Lung (tissue), 12 donors: ENCODE results near the gene SIAH3. TPM values are rescaled to one million over a fixed set of nuclear protein-coding genes. Genes with fewer than 3 reads are reported as not detected.

Experiments used
- ATAC-seq: fragments of 200-7000 bp; cut with Tn5 transposase; one replicate; pipeline ENCODE4 v1.9.1; 2020; ENCODE audit warnings: moderate number of reproducible peaks; ENCODE audit not compliant: insufficient read depth, low FRiP score
- DNase-seq, 3 donors: peaks; one replicate each; pipeline ENCODE4 v3.0.0-alpha.2; 2013 to 2017
- H3K27ac ChIP-seq, 2 donors: one replicate each; pipeline ENCODE4 v1.5.1; 2013; ENCODE audit warnings: mild to moderate bottlenecking in 2 of 2, moderate library complexity in 2 of 2, control low read depth in 1 of 2, inconsistent platforms in 1 of 2, low read depth in 1 of 2, low read length in 1 of 2
- H3K27me3 ChIP-seq, 3 donors: one replicate each; pipeline ENCODE4 v1.5.1; 2013; ENCODE audit warnings: low read length in 2 of 3; ENCODE audit not compliant: control insufficient read depth in 3 of 3, insufficient read depth in 3 of 3
- H3K36me3 ChIP-seq, 4 donors: one replicate each; pipeline ENCODE4 v1.5.1; 2013; ENCODE audit warnings: low read length in 4 of 4, mild to moderate bottlenecking in 1 of 4, moderate library complexity in 1 of 4; ENCODE audit not compliant: control insufficient read depth in 4 of 4, insufficient read depth in 4 of 4
- H3K4me1 ChIP-seq, 5 donors: one replicate each; pipeline ENCODE4 v1.5.1; 2013; ENCODE audit warnings: low read length in 5 of 5, mild to moderate bottlenecking in 2 of 5, moderate library complexity in 1 of 5; ENCODE audit not compliant: control insufficient read depth in 5 of 5, insufficient read depth in 5 of 5
- H3K4me3 ChIP-seq: one replicate; pipeline ENCODE4 v1.5.1; 2013; ENCODE audit warnings: mild to moderate bottlenecking, control low read depth, moderate library complexity
- H3K9ac ChIP-seq, 2 donors: one replicate each; pipeline ENCODE4 v1.5.1; 2013; ENCODE audit warnings: low read length in 2 of 2, control low read depth in 1 of 2; ENCODE audit not compliant: insufficient read depth in 1 of 2
- H3K9me3 ChIP-seq, 4 donors: one replicate each; pipeline ENCODE4 v1.5.1; 2013; ENCODE audit warnings: low read length in 3 of 4, mild to moderate bottlenecking in 1 of 4, moderate library complexity in 1 of 4; ENCODE audit not compliant: control insufficient read depth in 4 of 4, insufficient read depth in 3 of 4
- WGBS, 2 donors: extraction: QIAGEN DNeasy Blood & Tissue Kit; methylation state at CpG; one replicate each; pipeline ENCODE4 v1.1.7; 2013; 5-methylcytosine and 5-hydroxymethylcytosine counted together
- polyA plus RNA-seq, 2 donors: library from polyadenylated mRNA; stranded (reverse); fragments of 200-250 nt; gene quantifications; one replicate each; pipeline ENCODE4 v1.2.1, GENCODE V29; 2013
- total RNA-seq, 2 donors: library from RNA; depleted of rRNA in 1 of 2; stranded (reverse); fragments of >200 nt in 1 of 2; gene quantifications; one replicate each; pipeline ENCODE4 v1.2.1, GENCODE V29; 2014 to 2021
- TF ChIP-seq, protein P1 (sequence below): IDR thresholded peaks from 2 replicates; pipeline ENCODE4 v1.5.1; 2012; ENCODE audit warnings: mild to moderate bottlenecking; ENCODE audit errors: control extremely low read depth, extremely low read depth
- donor health status: control.
- donor health status: control.
- donor health status: Bipolar disorder and iron deficiency.
- donor health status: healthy.
- donor health status: DM: yes; HTN: yes; CAD: no.

Gene SIAH3
- total and polyA plus RNA-seq, 4 donors, result 0.03 to 0.31 (median 0.05) TPM

DNA sequence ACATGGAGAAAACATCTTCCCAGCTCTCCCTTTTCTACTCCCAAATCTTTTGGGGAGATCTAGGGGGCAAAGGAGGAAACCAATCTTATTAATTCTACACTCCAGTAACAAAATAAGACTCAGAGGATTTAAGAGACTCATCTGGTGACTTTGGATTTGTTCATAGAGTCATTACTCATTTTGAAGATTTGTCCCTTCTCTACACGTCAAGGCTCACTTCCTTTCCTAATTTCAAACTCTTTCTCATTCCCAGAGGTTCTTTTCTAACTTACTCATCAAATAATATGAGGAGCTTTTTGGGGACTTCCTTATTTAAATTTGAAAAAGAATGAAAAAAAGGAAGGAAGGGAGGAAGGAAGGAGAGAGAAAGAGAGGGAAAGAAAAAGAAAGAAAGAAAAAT, 14.4 kb downstream of the SIAH3 start:
- DNase-seq (no peak), ATAC-seq (no peak)
- TF ChIP-seq, protein P1, sequence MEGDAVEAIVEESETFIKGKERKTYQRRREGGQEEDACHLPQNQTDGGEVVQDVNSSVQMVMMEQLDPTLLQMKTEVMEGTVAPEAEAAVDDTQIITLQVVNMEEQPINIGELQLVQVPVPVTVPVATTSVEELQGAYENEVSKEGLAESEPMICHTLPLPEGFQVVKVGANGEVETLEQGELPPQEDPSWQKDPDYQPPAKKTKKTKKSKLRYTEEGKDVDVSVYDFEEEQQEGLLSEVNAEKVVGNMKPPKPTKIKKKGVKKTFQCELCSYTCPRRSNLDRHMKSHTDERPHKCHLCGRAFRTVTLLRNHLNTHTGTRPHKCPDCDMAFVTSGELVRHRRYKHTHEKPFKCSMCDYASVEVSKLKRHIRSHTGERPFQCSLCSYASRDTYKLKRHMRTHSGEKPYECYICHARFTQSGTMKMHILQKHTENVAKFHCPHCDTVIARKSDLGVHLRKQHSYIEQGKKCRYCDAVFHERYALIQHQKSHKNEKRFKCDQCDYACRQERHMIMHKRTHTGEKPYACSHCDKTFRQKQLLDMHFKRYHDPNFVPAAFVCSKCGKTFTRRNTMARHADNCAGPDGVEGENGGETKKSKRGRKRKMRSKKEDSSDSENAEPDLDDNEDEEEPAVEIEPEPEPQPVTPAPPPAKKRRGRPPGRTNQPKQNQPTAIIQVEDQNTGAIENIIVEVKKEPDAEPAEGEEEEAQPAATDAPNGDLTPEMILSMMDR, result no peak
- Histone ChIP-seq H3K36me3 (no peaks in the 10 kb centered on the region), H3K9me3 (no peaks in the 10 kb centered on the region), H3K9ac (no peak overlapping the region), H3K4me3 (no peak overlapping the region), H3K27me3 (peaks cover 0 to 2% (median 0%) of the 10 kb centered on the region in 3 donors), H3K27ac (no peak overlapping the region), H3K4me1 (no peaks in the 10 kb centered on the region)
- WGBS, 2 donors, result 30 to 38% methylated on average over 1 of the region's 1 CpG

DNA sequence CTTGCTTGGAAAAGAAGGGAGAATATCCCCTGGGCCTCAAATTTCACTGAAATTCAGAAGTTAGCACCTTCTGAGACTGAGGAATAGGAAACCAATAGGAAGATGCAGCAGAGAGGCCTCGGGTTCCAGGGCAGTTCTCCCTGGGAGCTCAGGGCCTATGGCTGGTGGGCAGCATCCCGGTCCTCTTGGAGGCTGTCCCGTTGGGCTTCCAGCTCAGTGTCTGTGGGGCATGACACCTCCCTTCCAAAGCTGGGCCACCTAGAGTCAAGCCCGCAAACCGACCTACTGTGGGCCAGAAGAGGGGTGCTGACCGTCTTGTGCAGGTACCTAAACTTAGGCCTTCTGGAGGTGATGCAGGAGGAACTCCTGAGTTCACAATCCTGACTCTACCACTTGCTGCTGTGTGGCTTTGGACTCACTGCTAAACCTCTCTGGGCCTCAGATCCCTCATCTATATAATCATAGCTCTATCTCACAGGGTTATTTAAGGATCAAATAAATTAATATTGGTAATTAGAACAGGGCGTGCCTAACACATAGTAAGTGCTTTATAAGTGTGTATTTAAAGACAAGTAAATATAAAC, 17.1 kb downstream of the SIAH3 start:
- Histone ChIP-seq H3K9ac (no peak overlapping the region), H3K36me3 (no peaks in the 10 kb centered on the region), H3K27ac (no peak overlapping the region), H3K4me1 (no peaks in the 10 kb centered on the region), H3K27me3 (peaks cover 0 to 2% (median 0%) of the 10 kb centered on the region in 3 donors), H3K4me3 (no peak overlapping the region), H3K9me3 (no peaks in the 10 kb centered on the region)
- TF ChIP-seq, protein P1, result no peak
- 88 to 91% methylated on average over 7 of the region's 7 CpGs for WGBS, 2 donors
- DNase-seq (no peak), ATAC-seq (no peak)

DNA sequence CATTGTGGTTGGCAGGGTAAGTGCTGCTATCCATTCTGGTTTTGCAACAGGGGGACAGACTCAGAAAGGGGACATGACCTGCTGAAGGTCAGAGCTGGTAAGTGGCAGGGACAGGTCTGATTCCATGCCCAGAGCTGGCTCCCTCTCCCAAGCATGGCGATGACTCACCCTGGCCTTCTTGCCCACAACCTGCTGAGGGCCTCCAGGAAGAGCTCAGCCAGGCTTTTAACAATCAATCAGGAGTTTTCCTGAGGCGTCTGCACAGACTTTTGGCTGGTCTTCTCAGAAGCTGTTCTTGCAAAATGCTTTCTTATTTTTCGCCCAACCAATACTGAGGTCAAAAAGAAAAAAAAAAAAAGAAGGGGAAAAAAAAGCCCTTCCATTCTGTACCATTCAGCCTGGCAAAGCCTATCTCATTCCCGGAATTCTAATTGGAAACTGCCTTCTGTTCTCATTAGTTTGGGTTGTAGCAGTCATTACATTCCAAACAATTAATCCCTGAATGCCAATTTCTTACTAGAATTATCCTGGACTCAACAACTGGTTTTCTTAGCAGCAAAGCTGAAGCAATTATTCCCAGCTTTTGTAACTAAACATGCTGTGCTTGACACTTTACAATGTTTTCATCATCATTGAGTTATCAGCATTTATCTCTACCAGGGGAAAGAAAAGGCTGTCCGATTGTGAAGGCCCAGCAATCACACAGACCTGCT, 17.7 kb downstream of the SIAH3 start:
- no peaks in the 10 kb centered on the region for H3K9me3 ChIP-seq
- DNase-seq (peak in 1 of 3 donors; percentile 16), ATAC-seq (no peak)
- H3K4me3 ChIP-seq, result no peak overlapping the region
- H3K9ac ChIP-seq, result no peak overlapping the region
- peaks cover 0 to 2% (median 0%) of the 10 kb centered on the region in 3 donors for H3K27me3 ChIP-seq
- WGBS, 2 donors, result 53 to 55% methylated on average over 5 of the region's 5 CpGs
- no peaks in the 10 kb centered on the region for H3K4me1 ChIP-seq
- TF ChIP-seq, protein P1, result no peak
- H3K27ac ChIP-seq, result no peak overlapping the region
- H3K36me3 ChIP-seq, result no peaks in the 10 kb centered on the region
